ENCODE measurements around the gene TCF7L1. TPM values are rescaled to one million over a fixed set of nuclear protein-coding genes. Genes with fewer than 3 reads are reported as not detected.

Gene TCF7L1
- total and polyA plus RNA-seq, 12 donors = 4.5 to 10.9 (median 6.3) TPM

- peak overlapping the region in 3 of 10 donors; percentile 84 to 90 (median 88) for H3K27ac ChIP-seq
- ATAC-seq (no peak), DNase-seq (no peak)
- intact Hi-C loops (cut with DNase I) = loop anchor here in 4 of 10 donors (2.0 to 5.0 kb wide), 5 partner anchors 37 to 1367 kb away; no protein-coding TSS in a partner anchor
- WGBS, 2 donors = 77 to 82% methylated on average over 4 of the region's 4 CpGs
- TF ChIP-seq CTCF (IDR thresholded peaks at IDR 0.05) = no peak
- peaks cover 0 to under 1% (median 0%) of the 10 kb centered on the region in 9 donors for H3K36me3 ChIP-seq
- no peaks in the 10 kb centered on the region for H3K9me3 ChIP-seq
- peaks cover 0 to 51% (median 0%) of the 10 kb centered on the region in 7 donors for H3K27me3 ChIP-seq
- peaks cover 0 to 60% (median 45%) of the 10 kb centered on the region in 9 donors for H3K4me1 ChIP-seq
- peak overlapping the region in 3 of 10 donors; percentile 64 to 93 (median 90) for H3K4me3 ChIP-seq
Observed at GRCh38 chr2:85135660-85135914, 2.4 kb downstream of the TCF7L1 start.

GRCh38 chr2:85137156-85137555 is 4.0 kb downstream of the TCF7L1 start:
- H3K27me3 ChIP-seq = peaks cover 0 to 38% (median 0%) of the 10 kb centered on the region in 7 donors
- no peak for TF ChIP-seq CTCF (IDR thresholded peaks at IDR 0.05)
- no peaks in the 10 kb centered on the region for H3K9me3 ChIP-seq
- peak overlapping the region in 4 of 10 donors; percentile 10 to 58 (median 23) for H3K27ac ChIP-seq
- intact Hi-C loops (cut with DNase I) = loop anchor here in 4 of 10 donors (5.0 kb wide), 4 partner anchors 35 to 1365 kb away; no protein-coding TSS in a partner anchor
- peaks cover 0 to 15% (median 0%) of the 10 kb centered on the region in 9 donors for H3K36me3 ChIP-seq
- H3K4me1 ChIP-seq = peaks cover 0 to 63% (median 44%) of the 10 kb centered on the region in 9 donors
- 67 to 85% methylated on average over 1 of the region's 1 CpG for WGBS, 2 donors
- no peak for ATAC-seq
- DNase-seq = no peak
- no peak overlapping the region for H3K4me3 ChIP-seq

GRCh38 chr2:85143463-85144082 is 10.4 kb downstream of the TCF7L1 start:
- intact Hi-C loops (cut with DNase I) = no loop called here
- H3K27me3 ChIP-seq = no peaks in the 10 kb centered on the region
- H3K27ac ChIP-seq = no peak overlapping the region
- ATAC-seq (no peak), DNase-seq (no peak)
- H3K9me3 ChIP-seq = no peaks in the 10 kb centered on the region
- WGBS, 2 donors = 88 to 91% methylated on average over 8 of the region's 8 CpGs
- peaks cover 0 to 32% (median 10%) of the 10 kb centered on the region in 9 donors for H3K4me1 ChIP-seq
- H3K4me3 ChIP-seq = no peak overlapping the region
- no peak for TF ChIP-seq CTCF (IDR thresholded peaks at IDR 0.05)
- H3K36me3 ChIP-seq = peaks cover 0 to 18% (median 0%) of the 10 kb centered on the region in 9 donors

DNA sequence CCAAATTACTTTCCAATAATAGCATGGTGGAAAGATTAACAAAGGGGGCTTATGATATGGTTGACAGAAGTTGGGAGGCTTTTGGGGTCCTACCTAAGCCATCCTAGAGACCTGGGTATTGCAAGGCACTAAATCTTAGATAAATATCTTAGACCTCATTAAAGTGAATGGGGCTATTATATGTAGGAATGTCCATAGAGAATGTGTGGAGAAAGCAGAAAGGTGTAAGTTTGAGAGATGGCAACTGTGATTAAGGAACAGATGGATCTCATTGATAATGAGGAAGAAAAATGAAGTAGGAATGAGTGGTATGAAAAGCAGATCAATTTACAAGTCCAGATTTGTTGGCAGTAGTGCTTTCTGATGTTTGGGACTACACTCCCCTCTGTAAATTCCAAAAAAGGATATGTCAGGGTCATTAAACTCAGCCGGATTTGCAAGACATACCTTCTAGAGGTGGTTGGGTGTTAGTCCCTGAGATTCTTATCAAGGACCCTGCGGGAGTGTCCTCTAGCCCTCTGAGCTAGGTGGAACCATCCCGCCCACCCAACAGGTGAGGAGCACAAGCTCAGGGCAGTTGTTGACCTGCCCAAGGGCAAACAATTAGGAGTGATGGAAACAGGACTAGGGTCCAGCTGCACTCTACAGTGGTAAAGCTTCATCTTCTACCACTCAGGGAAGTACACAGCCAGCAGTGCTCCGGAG is 12.1 kb downstream of the TCF7L1 start:
- TF ChIP-seq CTCF (IDR thresholded peaks at IDR 0.05) = no peak
- Histone ChIP-seq H3K4me3 (no peak overlapping the region), H3K27ac (no peak overlapping the region), H3K9me3 (no peaks in the 10 kb centered on the region), H3K4me1 (peaks cover 0 to 23% (median 9%) of the 10 kb centered on the region in 9 donors), H3K27me3 (no peaks in the 10 kb centered on the region), H3K36me3 (peaks cover 0 to 18% (median 0%) of the 10 kb centered on the region in 9 donors)
- 92 to 94% methylated on average over 4 of the region's 4 CpGs for WGBS, 2 donors
- intact Hi-C loops (cut with DNase I) = no loop called here
- DNase-seq (no peak), ATAC-seq (no peak)
